GM12878 (cell line): Measurements from ENCODE around the gene C1orf35. TPM values are rescaled to one million over a fixed set of nuclear protein-coding genes. Genes with fewer than 3 reads are reported as not detected.

Experiments used
- EP300 ChIP-seq, 2 experiments: fragments of 150-350 bp in 1 of 2; IDR thresholded peaks; 2 replicates each; pipeline ENCODE4 v1.6.1; 2011 to 2012; ENCODE audit warnings: low read depth in 2 of 2, low read length in 2 of 2, borderline replicate concordance in 1 of 2, improper control_type of control experiment in 1 of 2, inconsistent platforms in 1 of 2; ENCODE audit not compliant: control insufficient read depth in 1 of 2
- FOXK2 ChIP-seq: fragments of 450-650 bp; IDR thresholded peaks from 2 replicates; pipeline ENCODE4 v1.6.1; 2017; ENCODE audit warnings: mild to moderate bottlenecking, moderate library complexity
- HDAC2 ChIP-seq: fragments of 200-600 bp; sonication (generic); IDR thresholded peaks from 2 replicates; pipeline ENCODE4 v1.6.1; 2017
- POLR2A ChIP-seq: IDR thresholded peaks from 2 replicates; pipeline ENCODE4 v1.6.1; 2011; ENCODE audit warnings: low read depth, mild to moderate bottlenecking, low read length
- REST ChIP-seq: IDR thresholded peaks from 2 replicates; pipeline ENCODE4 v1.6.1; 2012; ENCODE audit warnings: mild to moderate bottlenecking, low read depth, low read length
- SREBF2 ChIP-seq: IDR thresholded peaks from 2 replicates; pipeline ENCODE4 v1.6.1; 2012; ENCODE audit warnings: mild to moderate bottlenecking, low read length
- polyA plus RNA-seq, 11 experiments: library from polyadenylated mRNA; depleted of rRNA in 4 of 11; unstranded in 6 of 11; stranded (reverse) in 5 of 11; fragments of >200 nt; fragmentation: Nextera tagmentation in 4 of 11; fragmentation: Illumina TruSeq in 1 of 11; extraction: Ambion mirVana in 4 of 11; extraction: Trizol in 1 of 11; gene quantifications; 1 replicate in 1 of 11; 2 replicates in 10 of 11; pipeline versions ENCODE4 v1.2.1 to v1.2.3, GENCODE V29; 2011 to 2016; ENCODE audit warnings: inconsistent platforms in 2 of 11, missing spikeins in 2 of 11, low read depth in 1 of 11
- total RNA-seq, 4 experiments: library from RNA; depleted of rRNA in 3 of 4; stranded (reverse); fragments of >200 nt in 3 of 4; fragmentation: Illumina TruSeq in 1 of 4; extraction: Trizol in 1 of 4; gene quantifications; 2 replicates each; pipeline versions ENCODE4 v1.2.1 to v1.2.3, GENCODE V29; 2013 to 2021
- TF ChIP-seq, protein P1 (sequence below): fragments of 450-650 bp; IDR thresholded peaks from 2 replicates; pipeline ENCODE4 v1.6.1; 2017; ENCODE audit warnings: mild to moderate bottlenecking, low read depth, inconsistent platforms; ENCODE audit not compliant: poor library complexity, severe bottlenecking

C1orf35 gene
- total and polyA plus RNA-seq, 10 of the 15 experiments (the other 5 are each of a cell fraction or from before 2014, with no cell fraction given) = 2.5 to 27.0 (median 10.6) TPM

- TF ChIP-seq EP300 (IDR thresholded peaks at IDR 0.05; ENCODE audit: borderline replicate concordance in 1 of 2, control insufficient read depth in 1 of 2, low read depth in 2 of 2, low read length in 2 of 2) = no peak
- no peak for TF ChIP-seq REST
- TF ChIP-seq, protein P1, sequence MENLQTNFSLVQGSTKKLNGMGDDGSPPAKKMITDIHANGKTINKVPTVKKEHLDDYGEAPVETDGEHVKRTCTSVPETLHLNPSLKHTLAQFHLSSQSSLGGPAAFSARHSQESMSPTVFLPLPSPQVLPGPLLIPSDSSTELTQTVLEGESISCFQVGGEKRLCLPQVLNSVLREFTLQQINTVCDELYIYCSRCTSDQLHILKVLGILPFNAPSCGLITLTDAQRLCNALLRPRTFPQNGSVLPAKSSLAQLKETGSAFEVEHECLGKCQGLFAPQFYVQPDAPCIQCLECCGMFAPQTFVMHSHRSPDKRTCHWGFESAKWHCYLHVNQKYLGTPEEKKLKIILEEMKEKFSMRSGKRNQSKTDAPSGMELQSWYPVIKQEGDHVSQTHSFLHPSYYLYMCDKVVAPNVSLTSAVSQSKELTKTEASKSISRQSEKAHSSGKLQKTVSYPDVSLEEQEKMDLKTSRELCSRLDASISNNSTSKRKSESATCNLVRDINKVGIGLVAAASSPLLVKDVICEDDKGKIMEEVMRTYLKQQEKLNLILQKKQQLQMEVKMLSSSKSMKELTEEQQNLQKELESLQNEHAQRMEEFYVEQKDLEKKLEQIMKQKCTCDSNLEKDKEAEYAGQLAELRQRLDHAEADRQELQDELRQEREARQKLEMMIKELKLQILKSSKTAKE = no peak
- no peak for TF ChIP-seq POLR2A
- TF ChIP-seq SREBF2 = no peak
- no peak for TF ChIP-seq FOXK2
- TF ChIP-seq HDAC2 = no peak
These were observed 27.3 kb downstream of the C1orf35 start (continued) for GRCh38 chr1:228075801-228076271.
